Measurements from ENCODE around the gene ARHGDIB. TPM values are rescaled to one million over a fixed set of nuclear protein-coding genes. Genes with fewer than 3 reads are reported as not detected.

ARHGDIB gene
- total and polyA plus RNA-seq, 2 experiments from 2014 or later, result 0.89 TPM; not detected in 1

DNA sequence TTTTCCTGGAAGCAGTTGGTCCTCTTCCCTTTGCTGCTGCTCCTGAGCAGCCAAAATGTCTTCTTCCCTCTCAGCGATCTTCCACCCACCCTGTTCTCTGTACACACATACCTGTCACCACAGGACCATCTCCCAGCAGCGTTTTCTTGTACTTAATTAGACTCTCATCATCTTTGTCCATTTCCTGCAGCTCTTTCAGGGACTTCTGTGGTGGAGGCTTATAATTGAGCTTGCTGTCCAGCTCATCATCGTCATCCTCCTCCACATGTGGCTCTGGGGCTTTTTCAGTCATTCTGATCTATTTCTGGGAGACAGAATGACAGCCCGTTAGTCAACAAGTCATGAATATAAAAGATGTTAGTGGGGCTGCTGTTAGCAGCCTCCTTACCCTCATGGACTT lies 11.0 kb downstream of the ARHGDIB start:
- Histone ChIP-seq H3K4me3 (no peak overlapping the region), H3K4me1 (ENCODE audit: insufficient read depth) (no peaks in the 10 kb centered on the region; the same call in 1 of the 2 replicates), H4K20me1 (replicated peaks; ENCODE audit: insufficient read depth) (no peaks in the 10 kb centered on the region), H3K27ac (ENCODE audit: low read depth) (no peak overlapping the region), H3F3A (replicated peaks; ENCODE audit: low read depth) (no peaks in the 10 kb centered on the region), H3K36me3 (ENCODE audit: insufficient read depth) (no peaks in the 10 kb centered on the region), H3K9me2 (ENCODE audit: insufficient read depth) (no peaks in the 10 kb centered on the region), H3K4me2 (no peak overlapping the region), H3K27me3 (ENCODE audit: insufficient read depth) (no peaks in the 10 kb centered on the region), H2AFZ (no peak overlapping the region), H3K79me2 (replicated peaks; ENCODE audit: insufficient read depth) (no peaks in the 10 kb centered on the region)
- TF ChIP-seq POLR2AphosphoS5 (IDR thresholded peaks at IDR 0.05; ENCODE audit: low read depth) (no peak), EZH2 (IDR thresholded peaks at IDR 0.05; ENCODE audit: low read depth, unreplicated experiment) (no peak), ETS1 (IDR thresholded peaks at IDR 0.05) (no peak), ZNF331 (CRISPR knock-in tag; IDR thresholded peaks at IDR 0.05; ENCODE audit: low read depth) (no peak), EZH2phosphoT487 (IDR thresholded peaks at IDR 0.05; ENCODE audit: unreplicated experiment) (no peak), REST (IDR thresholded peaks at IDR 0.05; ENCODE audit: unreplicated experiment) (no peak), ZNF114 (CRISPR knock-in tag; IDR thresholded peaks at IDR 0.05) (no peak), JUNB (IDR thresholded peaks at IDR 0.05; ENCODE audit: unreplicated experiment) (no peak), ZNF462 (CRISPR knock-in tag; IDR thresholded peaks at IDR 0.05) (no peak), CTCF (conservative IDR thresholded peaks at IDR 0.05; ENCODE audit: low read depth in 2 of 2) (no peak), NANOG (IDR thresholded peaks at IDR 0.05; ENCODE audit: borderline replicate concordance) (no peak), STAT1 (IDR thresholded peaks at IDR 0.05; ENCODE audit: unreplicated experiment) (no peak), CREB1 (CRISPR knock-in tag; IDR thresholded peaks at IDR 0.05; ENCODE audit: low read depth) (no peak)
- Mint-ChIP-seq H3K4me1 (peaks cover 16% of the 10 kb centered on the region), H3K36me3 (ENCODE audit: low read depth) (no peaks in the 10 kb centered on the region), H3K4me3 (no peak overlapping the region), H3K27ac (no peak overlapping the region), H3K27me3 (ENCODE audit: insufficient read depth, low read depth, poor library complexity) (no peaks in the 10 kb centered on the region), H3K9me3 (no peaks in the 10 kb centered on the region)
- no peak for ATAC-seq
- no peak for DNase-seq (ENCODE audit: low spot score)
